K562 (cell line): ENCODE data around the gene PAF1. TPM values are rescaled to one million over a fixed set of nuclear protein-coding genes. Genes with fewer than 3 reads are reported as not detected.

Source experiments
- BRCA1 ChIP-seq, 2 experiments: fragments of 450-650 bp in 1 of 2; sonication (generic) in 1 of 2; formaldehyde crosslinking in 1 of 2; IDR thresholded peaks; 2 replicates each; pipeline versions ENCODE4 v1.5.0 to v1.6.1; 2017 to 2020; ENCODE audit warnings: mild to moderate bottlenecking in 1 of 2, missing genetic modification reagents in 1 of 2
- CHD4 ChIP-seq: fragments of 200-600 bp; sonication (generic); IDR thresholded peaks from 3 replicates; pipeline ENCODE4 v1.6.1; 2012; ENCODE audit warnings: low read depth, mild to moderate bottlenecking, mixed read lengths, low read length, inconsistent platforms; ENCODE audit not compliant: insufficient read depth, insufficient replicate concordance, poor library complexity, severe bottlenecking
- DMBX1 ChIP-seq: fragments of 250-450 bp; sonication (Bioruptor Pico); IDR thresholded peaks from 2 replicates; pipeline ENCODE4 v1.8.0; 2022; ENCODE audit warnings: inconsistent platforms, mild to moderate bottlenecking, moderate library complexity, borderline replicate concordance
- NELFE ChIP-seq: IDR thresholded peaks from 2 replicates; pipeline ENCODE4 v1.6.1; 2011; ENCODE audit warnings: mild to moderate bottlenecking; ENCODE audit not compliant: insufficient read depth, insufficient read length
- PCBP1 ChIP-seq: fragments of 200-400 bp; formaldehyde crosslinking; IDR thresholded peaks from 2 replicates; pipeline ENCODE4 v1.6.1; 2018; ENCODE audit warnings: mild to moderate bottlenecking, low read depth, low read length; ENCODE audit not compliant: poor library complexity, severe bottlenecking
- POLR2AphosphoS5 ChIP-seq: IDR thresholded peaks from 2 replicates; pipeline ENCODE4 v1.6.1; 2011; ENCODE audit warnings: mild to moderate bottlenecking, low read depth, low read length, moderate library complexity; ENCODE audit not compliant: control insufficient read depth, insufficient read depth
- PPARD ChIP-seq: fragments of 250-450 bp; sonication (Bioruptor Pico); IDR thresholded peaks from 2 replicates; pipeline ENCODE4 v1.8.0; 2022; ENCODE audit warnings: inconsistent platforms, mild to moderate bottlenecking, moderate library complexity
- SIN3A ChIP-seq, 2 experiments: fragments of 150-350 bp in 1 of 2; IDR thresholded peaks; 2 replicates each; pipeline ENCODE4 v1.6.1; 2011 to 2016; ENCODE audit warnings: borderline replicate concordance in 2 of 2, low read depth in 2 of 2, low read length in 2 of 2, mild to moderate bottlenecking in 2 of 2, moderate library complexity in 2 of 2; ENCODE audit not compliant: control insufficient read depth in 1 of 2
- SREBF1 ChIP-seq: fragments of 150-350 bp; IDR thresholded peaks from 2 replicates; pipeline ENCODE4 v1.6.1; 2014; ENCODE audit warnings: antibody characterized with exemption, low read depth, low read length, borderline replicate concordance
- U2AF2 ChIP-seq: fragments of 200-400 bp; formaldehyde crosslinking; optimal IDR thresholded peaks from 2 replicates; pipeline ENCODE3; 2017; ENCODE audit warnings: low read depth, mild to moderate bottlenecking, low read length
- ZFPM2 ChIP-seq: fragments of 250-450 bp; sonication (Bioruptor Pico); IDR thresholded peaks from 2 replicates; pipeline ENCODE4 v1.5.1; 2022; ENCODE audit warnings: mild to moderate bottlenecking
- ZNF507 ChIP-seq: conservative IDR thresholded peaks from 2 replicates; pipeline ENCODE4 v1.6.1; 2017; ENCODE audit warnings: missing genetic modification characterization, missing compliant biosample characterization
- ZNF668 ChIP-seq: fragments of 250-450 bp; sonication (Bioruptor Pico); IDR thresholded peaks from 2 replicates; pipeline ENCODE4 v1.8.0; 2022; ENCODE audit warnings: mild to moderate bottlenecking, inconsistent platforms
- polyA plus RNA-seq, 8 experiments: library from polyadenylated mRNA; depleted of rRNA in 4 of 8; stranded (reverse) in 5 of 8; unstranded in 3 of 8; fragments of >200 nt; fragmentation: Nextera tagmentation in 2 of 8; fragmentation: Illumina TruSeq in 1 of 8; extraction: Ambion mirVana in 2 of 8; extraction: Trizol in 1 of 8; gene quantifications; 2 replicates each; pipeline versions ENCODE4 v1.2.1 to v1.2.3, GENCODE V29; 2011 to 2014; ENCODE audit warnings: inconsistent platforms in 1 of 8, missing spikeins in 1 of 8
- total RNA-seq, 7 experiments: library from RNA; depleted of rRNA in 6 of 7; stranded (reverse); fragments of >200 nt in 6 of 7; fragmentation: Illumina TruSeq in 2 of 7; extraction: Trizol in 2 of 7; gene quantifications; 2 replicates each; pipeline versions ENCODE4 v1.2.1 to v1.2.3, GENCODE V29; 2011 to 2021; ENCODE audit warnings: low replicate concordance in 1 of 7
- TF ChIP-seq, protein P1 (sequence below): fragments of 250-450 bp; sonication (Bioruptor Pico); IDR thresholded peaks from 2 replicates; pipeline ENCODE4 v1.5.0; 2021; ENCODE audit warnings: mild to moderate bottlenecking, moderate library complexity
- TF ChIP-seq, protein P2 (sequence below): fragments of 450-650 bp; IDR thresholded peaks from 2 replicates; pipeline ENCODE4 v1.6.1; 2014; ENCODE audit warnings: low read depth, mild to moderate bottlenecking, moderate library complexity, borderline replicate concordance
- TF ChIP-seq, protein P3 (sequence below): fragments of 450-650 bp; IDR thresholded peaks from 2 replicates; pipeline ENCODE4 v1.6.1; 2016; ENCODE audit warnings: antibody characterized with exemption
- TF ChIP-seq, protein P4 (sequence below): fragments of 450-650 bp; formaldehyde crosslinking; IDR thresholded peaks from 2 replicates; pipeline ENCODE4 v1.4.0; 2020; ENCODE audit warnings: mild to moderate bottlenecking, mixed read lengths

Gene PAF1
- total and polyA plus RNA-seq, 9 of the 15 experiments (the other 6 are each of a cell fraction or from before 2014, with no cell fraction given): 1.5 to 45.0 (median 33.8) TPM

DNA sequence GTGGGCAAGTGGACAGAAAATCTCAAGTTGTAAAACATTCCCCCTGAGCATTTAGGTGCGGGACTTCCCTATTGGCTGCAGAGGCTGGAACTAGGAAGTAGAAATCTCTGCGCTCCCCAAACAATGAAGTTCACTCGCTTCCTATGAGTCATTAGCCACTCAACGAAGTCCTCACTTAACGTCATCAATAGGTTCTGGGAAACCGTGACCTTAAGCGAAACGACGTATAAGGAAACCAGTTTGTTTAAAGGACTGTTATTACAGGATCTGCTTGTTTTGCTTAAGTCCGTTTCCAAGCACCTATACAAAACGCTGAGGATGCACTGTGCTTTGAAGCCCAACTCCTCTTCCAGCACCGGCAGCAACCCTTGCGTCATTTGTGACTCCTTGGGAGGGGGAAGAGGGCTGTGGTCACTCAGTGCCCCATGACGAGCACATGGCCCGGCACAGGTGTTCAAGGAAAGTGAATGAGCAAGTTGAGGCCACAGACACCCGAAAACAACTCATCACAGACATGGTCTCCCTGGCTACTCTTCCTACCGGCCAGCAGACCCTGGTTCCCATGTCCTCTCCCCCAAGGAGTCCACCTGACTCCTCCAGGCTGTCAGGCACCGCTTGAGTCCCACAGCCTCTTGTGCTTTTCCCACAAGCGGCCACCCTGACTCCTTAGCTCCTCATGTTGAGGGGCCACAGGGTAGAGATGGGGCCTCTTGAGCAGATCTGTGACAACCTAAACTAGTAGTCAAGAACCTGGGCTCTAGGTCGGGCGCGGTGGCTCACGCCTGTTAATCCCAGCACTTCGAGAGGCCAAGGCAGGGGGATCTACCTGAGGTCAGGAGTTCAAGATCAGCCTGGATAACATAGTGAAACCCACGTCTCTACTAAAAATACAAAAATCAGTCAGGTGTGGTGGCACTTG, 40.0 kb upstream of the PAF1 start (continued):
- TF ChIP-seq, protein P1, sequence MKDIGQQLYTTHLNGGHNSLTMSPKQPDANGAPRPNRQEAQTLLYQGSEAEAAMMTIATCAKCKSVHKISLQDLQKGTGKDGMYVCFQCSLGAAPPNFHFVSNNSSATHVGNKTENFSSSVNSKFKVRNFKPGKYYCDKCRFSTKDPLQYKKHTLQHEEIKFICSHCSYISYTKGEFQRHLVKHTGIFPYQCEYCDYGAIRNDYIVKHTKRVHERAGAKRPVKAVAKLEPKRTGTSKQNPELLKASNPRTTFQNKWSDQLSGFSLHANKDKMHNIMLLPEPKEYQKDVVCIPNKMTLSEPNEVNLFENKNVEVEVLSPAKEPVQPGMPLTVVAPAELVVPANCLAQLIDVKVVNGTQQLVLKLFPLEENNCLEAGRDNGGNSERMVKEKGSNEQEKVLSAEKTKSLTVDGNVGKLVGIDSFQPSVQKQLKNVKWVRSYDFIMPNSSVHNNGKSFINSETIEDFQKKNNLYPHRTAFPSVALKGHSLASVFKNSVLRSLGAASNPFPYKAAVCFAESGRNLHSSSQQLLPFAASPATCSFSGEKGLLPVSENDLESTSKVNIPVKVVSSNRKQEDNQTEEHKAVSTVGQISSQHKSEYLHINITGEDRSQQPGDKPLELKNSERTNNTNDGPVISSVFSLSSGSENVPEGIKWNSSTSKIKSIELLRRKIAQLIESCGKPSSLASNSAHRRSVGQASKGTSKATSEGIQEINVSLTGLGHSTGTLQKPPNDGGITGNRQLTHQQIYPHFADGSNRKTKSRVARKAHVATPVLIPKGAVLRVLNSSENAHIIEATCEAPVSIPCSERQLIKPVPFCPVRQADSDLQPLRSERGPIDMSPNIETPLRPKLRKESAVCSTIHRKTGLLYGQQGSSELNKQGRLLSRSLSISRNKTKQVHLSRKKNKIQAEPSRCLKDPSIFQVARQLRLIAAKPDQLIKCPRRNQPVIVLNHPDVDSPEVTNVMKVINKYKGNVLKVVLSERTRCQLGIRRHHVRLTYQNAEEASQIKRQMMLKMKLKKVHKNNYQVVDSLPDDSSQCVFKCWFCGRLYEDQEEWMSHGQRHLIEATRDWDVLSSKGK (CRISPR knock-in tag): no peak
- TF ChIP-seq SREBF1: no peak
- no peak for TF ChIP-seq ZFPM2 (CRISPR knock-in tag)
- TF ChIP-seq NELFE: no peak
- peak; percentile 59; the same call in 1 of the 2 replicates for TF ChIP-seq DMBX1 (CRISPR knock-in tag)
- no peak for TF ChIP-seq PCBP1
- TF ChIP-seq ZNF507: no peak
- no peak for TF ChIP-seq CHD4
- TF ChIP-seq SIN3A (IDR thresholded peaks at IDR 0.05; ENCODE audit: borderline replicate concordance in 2 of 2, control insufficient read depth in 1 of 2, low read depth in 2 of 2, low read length in 2 of 2): 0 out of 4 replicates have a peak, but pooled peaks of 1 of the 2 experiments have one; percentile 20
- no peak for TF ChIP-seq ZNF668
- no peak for TF ChIP-seq PPARD (CRISPR knock-in tag)
- no peak for TF ChIP-seq U2AF2
- TF ChIP-seq, protein P2, sequence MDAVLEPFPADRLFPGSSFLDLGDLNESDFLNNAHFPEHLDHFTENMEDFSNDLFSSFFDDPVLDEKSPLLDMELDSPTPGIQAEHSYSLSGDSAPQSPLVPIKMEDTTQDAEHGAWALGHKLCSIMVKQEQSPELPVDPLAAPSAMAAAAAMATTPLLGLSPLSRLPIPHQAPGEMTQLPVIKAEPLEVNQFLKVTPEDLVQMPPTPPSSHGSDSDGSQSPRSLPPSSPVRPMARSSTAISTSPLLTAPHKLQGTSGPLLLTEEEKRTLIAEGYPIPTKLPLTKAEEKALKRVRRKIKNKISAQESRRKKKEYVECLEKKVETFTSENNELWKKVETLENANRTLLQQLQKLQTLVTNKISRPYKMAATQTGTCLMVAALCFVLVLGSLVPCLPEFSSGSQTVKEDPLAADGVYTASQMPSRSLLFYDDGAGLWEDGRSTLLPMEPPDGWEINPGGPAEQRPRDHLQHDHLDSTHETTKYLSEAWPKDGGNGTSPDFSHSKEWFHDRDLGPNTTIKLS: peak; percentile 59; the same call in 1 of the 2 replicates
- TF ChIP-seq, protein P3, sequence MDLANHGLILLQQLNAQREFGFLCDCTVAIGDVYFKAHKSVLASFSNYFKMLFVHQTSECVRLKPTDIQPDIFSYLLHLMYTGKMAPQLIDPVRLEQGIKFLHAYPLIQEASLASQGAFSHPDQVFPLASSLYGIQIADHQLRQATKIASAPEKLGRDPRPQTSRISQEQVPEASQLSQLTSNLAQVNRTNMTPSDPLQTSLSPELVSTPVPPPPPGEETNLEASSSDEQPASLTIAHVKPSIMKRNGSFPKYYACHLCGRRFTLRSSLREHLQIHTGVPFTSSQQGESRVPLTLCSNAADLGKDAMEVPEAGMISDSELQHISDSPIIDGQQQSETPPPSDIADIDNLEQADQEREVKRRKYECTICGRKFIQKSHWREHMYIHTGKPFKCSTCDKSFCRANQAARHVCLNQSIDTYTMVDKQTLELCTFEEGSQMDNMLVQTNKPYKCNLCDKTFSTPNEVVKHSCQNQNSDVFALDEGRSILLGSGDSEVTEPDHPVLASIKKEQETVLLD: no peak
- no peak for TF ChIP-seq POLR2AphosphoS5
- TF ChIP-seq, protein P4, sequence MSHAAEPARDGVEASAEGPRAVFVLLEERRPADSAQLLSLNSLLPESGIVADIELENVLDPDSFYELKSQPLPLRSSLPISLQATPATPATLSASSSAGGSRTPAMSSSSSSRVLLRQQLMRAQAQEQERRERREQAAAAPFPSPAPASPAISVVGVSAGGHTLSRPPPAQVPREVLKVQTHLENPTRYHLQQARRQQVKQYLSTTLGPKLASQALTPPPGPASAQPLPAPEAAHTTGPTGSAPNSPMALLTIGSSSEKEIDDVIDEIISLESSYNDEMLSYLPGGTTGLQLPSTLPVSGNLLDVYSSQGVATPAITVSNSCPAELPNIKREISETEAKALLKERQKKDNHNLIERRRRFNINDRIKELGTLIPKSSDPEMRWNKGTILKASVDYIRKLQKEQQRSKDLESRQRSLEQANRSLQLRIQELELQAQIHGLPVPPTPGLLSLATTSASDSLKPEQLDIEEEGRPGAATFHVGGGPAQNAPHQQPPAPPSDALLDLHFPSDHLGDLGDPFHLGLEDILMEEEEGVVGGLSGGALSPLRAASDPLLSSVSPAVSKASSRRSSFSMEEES (CRISPR knock-in tag): no peak
- TF ChIP-seq BRCA1 (IDR thresholded peaks at IDR 0.05): no peak
- 0 out of 2 replicates have a peak, but pooled peaks have one; percentile 49 for TF ChIP-seq BRCA1 (CRISPR knock-in tag; IDR thresholded peaks at IDR 0.05)
